ENCODE measurements around the gene HIVEP1. TPM values are rescaled to one million over a fixed set of nuclear protein-coding genes. Genes with fewer than 3 reads are reported as not detected.
A peak's percentile ranks its signal among the peaks of the same experiment; 100 is the strongest.

The HIVEP1 gene
- total RNA-seq, 4 donors from 2014 or later, result 26.8 to 69.3 (median 38.8) TPM

DNA sequence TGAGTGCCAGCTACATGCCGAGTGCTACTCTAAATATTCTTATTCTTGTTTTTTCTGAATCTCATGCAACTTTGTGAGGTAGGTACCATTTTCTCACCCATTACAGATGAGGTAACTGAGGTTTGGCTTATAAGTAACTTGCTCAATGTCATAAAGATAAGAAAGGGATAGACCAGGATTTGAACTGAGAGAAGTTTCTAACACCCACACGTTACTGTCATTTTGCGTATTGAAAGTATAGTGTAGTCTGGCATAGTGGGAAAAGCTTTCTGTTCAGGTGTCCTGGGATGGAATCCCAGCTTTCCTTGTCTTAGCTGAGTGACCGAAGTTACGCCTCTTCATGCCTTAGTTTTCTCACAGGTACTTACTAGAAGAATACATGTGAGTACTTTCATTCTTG lies 50.5 kb downstream of the HIVEP1 start:
- no peak for DNase-seq
- no peaks in the 10 kb centered on the region for H3K27me3 ChIP-seq
- TF ChIP-seq POLR2A (IDR thresholded peaks at IDR 0.05), result no peak
- TF ChIP-seq, protein P1, sequence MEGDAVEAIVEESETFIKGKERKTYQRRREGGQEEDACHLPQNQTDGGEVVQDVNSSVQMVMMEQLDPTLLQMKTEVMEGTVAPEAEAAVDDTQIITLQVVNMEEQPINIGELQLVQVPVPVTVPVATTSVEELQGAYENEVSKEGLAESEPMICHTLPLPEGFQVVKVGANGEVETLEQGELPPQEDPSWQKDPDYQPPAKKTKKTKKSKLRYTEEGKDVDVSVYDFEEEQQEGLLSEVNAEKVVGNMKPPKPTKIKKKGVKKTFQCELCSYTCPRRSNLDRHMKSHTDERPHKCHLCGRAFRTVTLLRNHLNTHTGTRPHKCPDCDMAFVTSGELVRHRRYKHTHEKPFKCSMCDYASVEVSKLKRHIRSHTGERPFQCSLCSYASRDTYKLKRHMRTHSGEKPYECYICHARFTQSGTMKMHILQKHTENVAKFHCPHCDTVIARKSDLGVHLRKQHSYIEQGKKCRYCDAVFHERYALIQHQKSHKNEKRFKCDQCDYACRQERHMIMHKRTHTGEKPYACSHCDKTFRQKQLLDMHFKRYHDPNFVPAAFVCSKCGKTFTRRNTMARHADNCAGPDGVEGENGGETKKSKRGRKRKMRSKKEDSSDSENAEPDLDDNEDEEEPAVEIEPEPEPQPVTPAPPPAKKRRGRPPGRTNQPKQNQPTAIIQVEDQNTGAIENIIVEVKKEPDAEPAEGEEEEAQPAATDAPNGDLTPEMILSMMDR (IDR thresholded peaks at IDR 0.05), result no peak
- no peak overlapping the region for H3K27ac ChIP-seq
- H3K36me3 ChIP-seq, result no peaks in the 10 kb centered on the region
- peaks cover 0 to 3% (median 0%) of the 10 kb centered on the region in 4 donors for H3K4me1 ChIP-seq
- no peak overlapping the region for H3K4me3 ChIP-seq
- H3K9me3 ChIP-seq, result no peaks in the 10 kb centered on the region

DNA sequence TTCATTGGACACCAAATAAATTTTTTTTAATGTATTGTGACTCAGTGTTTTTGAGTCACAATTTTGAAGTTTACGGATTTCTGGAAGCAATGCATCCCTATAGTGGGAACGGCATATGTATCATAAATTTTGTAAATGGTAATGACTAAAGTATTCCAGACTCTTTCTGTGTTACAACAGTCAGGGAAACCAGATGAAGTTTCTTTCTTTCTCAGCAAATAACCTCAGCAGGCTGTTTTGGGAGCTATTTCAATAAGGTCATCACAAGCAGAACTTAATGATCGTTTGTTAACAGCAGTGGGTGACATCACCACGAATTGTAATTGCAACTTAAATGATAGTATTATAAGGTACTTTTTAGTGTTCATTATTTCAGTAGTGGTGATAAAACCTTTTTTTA lies 52.0 kb downstream of the HIVEP1 start:
- Histone ChIP-seq H3K27ac (no peak overlapping the region), H3K36me3 (no peaks in the 10 kb centered on the region), H3K27me3 (no peaks in the 10 kb centered on the region), H3K4me1 (peaks cover 0 to 3% (median 0%) of the 10 kb centered on the region in 4 donors), H3K9me3 (no peaks in the 10 kb centered on the region), H3K4me3 (no peak overlapping the region)
- no peak for DNase-seq
- TF ChIP-seq, protein P1 (IDR thresholded peaks at IDR 0.05), result no peak
- TF ChIP-seq POLR2A (IDR thresholded peaks at IDR 0.05), result no peak

DNA sequence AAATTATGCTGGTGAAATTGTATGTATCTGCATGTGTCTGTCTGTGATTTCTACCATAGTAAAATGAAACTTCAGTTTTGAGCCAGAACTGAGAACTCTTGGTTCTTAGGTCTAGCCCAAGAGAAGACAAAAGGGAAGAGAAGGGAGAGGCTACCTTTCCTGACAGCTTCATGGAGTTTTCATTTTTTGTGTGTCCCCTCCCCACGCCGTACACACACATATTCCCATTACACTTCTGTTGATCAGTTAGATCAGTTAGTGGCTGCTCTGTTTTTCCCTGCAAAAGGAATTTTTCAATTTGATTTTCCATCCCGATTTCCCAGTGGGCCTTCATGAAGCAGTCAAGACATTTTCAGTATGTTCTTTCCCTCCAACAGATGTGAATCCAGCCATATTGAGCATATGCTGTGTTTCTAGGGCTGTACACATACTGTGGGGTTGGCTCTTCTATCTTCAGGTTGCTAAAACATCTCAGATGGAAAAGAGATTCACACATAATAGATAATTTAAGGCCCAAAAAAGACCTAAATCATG lies 52.5 kb downstream of the HIVEP1 start:
- TF ChIP-seq POLR2A (IDR thresholded peaks at IDR 0.05), result no peak
- TF ChIP-seq, protein P1 (IDR thresholded peaks at IDR 0.05), result no peak
- Histone ChIP-seq H3K27me3 (no peaks in the 10 kb centered on the region), H3K27ac (no peak overlapping the region), H3K36me3 (no peaks in the 10 kb centered on the region), H3K4me3 (no peak overlapping the region), H3K9me3 (no peaks in the 10 kb centered on the region), H3K4me1 (peaks cover 0 to 3% (median 0%) of the 10 kb centered on the region in 4 donors)
- DNase-seq, result no peak

DNA sequence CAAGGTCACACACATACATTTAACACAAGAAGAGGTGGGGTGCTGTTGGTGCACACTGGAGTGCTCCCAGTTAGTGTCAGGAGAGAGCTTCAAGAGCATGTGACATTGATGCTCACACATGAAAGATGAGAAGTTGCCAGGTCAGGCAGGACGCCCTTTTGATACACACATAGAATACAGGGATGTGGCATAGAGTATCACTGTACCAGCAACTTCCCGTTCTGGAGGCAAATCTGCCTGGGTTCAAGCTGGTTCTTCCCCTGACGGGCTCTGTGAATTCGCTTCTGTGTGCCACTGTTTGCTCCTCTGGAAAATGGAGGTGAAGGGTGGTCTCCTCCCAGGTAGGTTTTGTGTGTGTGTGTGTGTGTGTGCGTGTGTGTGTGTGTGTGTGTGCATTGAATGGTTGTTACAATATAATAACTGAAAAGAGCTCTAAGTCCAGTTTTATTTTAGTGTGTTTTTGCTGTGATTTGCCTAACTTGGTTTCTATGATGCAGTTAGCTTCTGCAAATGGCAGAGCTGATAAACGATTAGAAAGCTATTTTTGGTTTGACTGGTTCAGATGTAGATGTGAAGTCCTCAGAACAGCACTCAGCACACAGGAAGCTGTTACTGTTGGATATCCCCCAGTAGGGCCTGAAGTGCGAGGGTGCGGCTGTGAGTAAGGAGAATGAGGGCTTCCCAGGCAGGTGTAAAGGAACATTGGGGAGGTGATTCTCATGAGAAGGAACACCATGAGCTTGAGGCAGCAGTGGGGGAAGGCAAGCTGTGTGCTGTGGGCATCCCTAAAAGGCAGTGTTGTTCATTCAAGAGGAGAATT lies 53.4 kb downstream of the HIVEP1 start:
- Histone ChIP-seq H3K36me3 (no peaks in the 10 kb centered on the region), H3K9me3 (no peaks in the 10 kb centered on the region), H3K4me3 (no peak overlapping the region), H3K27ac (peak overlapping the region in 2 of 4 donors; percentile 8 to 33), H3K27me3 (no peaks in the 10 kb centered on the region), H3K4me1 (peaks cover 0 to 3% (median 0%) of the 10 kb centered on the region in 4 donors)
- TF ChIP-seq, protein P1 (IDR thresholded peaks at IDR 0.05), result no peak
- TF ChIP-seq POLR2A (IDR thresholded peaks at IDR 0.05), result no peak
- DNase-seq, result peak in 1 of 3 donors; percentile 33

DNA sequence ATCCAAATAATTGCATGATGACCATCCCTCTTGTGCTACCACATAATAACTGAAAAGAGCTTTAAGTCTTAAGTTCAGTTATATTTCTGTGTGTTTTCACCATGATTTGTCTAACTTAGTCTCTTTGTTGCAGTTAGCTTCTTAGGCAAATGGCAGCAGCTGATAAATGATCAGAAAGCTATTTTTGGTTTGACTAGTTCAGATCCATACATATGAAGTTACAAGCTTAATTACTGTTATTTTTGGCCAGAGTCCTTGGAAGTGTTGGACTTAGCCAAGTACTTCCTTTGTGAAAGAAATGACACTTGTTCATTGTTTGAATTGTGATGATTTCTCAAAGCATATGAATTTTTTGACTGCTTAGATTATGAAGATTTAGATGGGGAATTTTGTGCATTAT lies 54.2 kb downstream of the HIVEP1 start:
- H3K36me3 ChIP-seq, result no peaks in the 10 kb centered on the region
- H3K4me3 ChIP-seq, result no peak overlapping the region
- no peaks in the 10 kb centered on the region for H3K27me3 ChIP-seq
- peaks cover 0 to under 1% (median 0%) of the 10 kb centered on the region in 4 donors for H3K4me1 ChIP-seq
- peak overlapping the region in 1 of 4 donors; percentile 8 for H3K27ac ChIP-seq
- no peak for DNase-seq
- H3K9me3 ChIP-seq, result no peaks in the 10 kb centered on the region
- no peak for TF ChIP-seq POLR2A (IDR thresholded peaks at IDR 0.05)
- TF ChIP-seq, protein P1 (IDR thresholded peaks at IDR 0.05), result no peak

All from Peyer's patch (tissue), 4 donors.